Psoas muscle (tissue), 8 donors: ENCODE data around the gene WNT8A. TPM values are rescaled to one million over a fixed set of nuclear protein-coding genes. Genes with fewer than 3 reads are reported as not detected.

Source experiments
- ATAC-seq, 4 donors: fragments of 200-7000 bp; cut with Tn5 transposase; one replicate each; pipeline ENCODE4 v1.9.1; 2020; ENCODE audit warnings: moderate library complexity in 3 of 4, mild to moderate bottlenecking in 2 of 4
- DNase-seq, 2 donors: peaks; one replicate each; pipeline ENCODE4 v3.0.0-alpha.2; 2020
- H3K27ac ChIP-seq: fragments of 200-600 bp; one replicate; pipeline ENCODE4 v1.8.0; 2022
- H3K27me3 ChIP-seq, 3 donors: fragments of 200-600 bp in 1 of 3; one replicate each; pipeline versions ENCODE4 v1.6.1 to v1.8.0; 2013 to 2022; ENCODE audit warnings: low read length in 2 of 3, mild to moderate bottlenecking in 2 of 3, moderate library complexity in 1 of 3; ENCODE audit not compliant: insufficient read depth in 3 of 3
- H3K36me3 ChIP-seq, 2 donors: fragments of 200-600 bp in 1 of 2; one replicate each; pipeline versions ENCODE4 v1.6.1 to v1.8.0; 2013 to 2022; ENCODE audit warnings: low read depth in 1 of 2, mild to moderate bottlenecking in 1 of 2, moderate library complexity in 1 of 2; ENCODE audit not compliant: insufficient read depth in 1 of 2
- H3K4me1 ChIP-seq: fragments of 200-600 bp; one replicate; pipeline ENCODE4 v1.8.0; 2022
- H3K4me3 ChIP-seq: fragments of 200-600 bp; one replicate; pipeline ENCODE4 v1.8.0; 2022; ENCODE audit warnings: mild to moderate bottlenecking
- H3K9me3 ChIP-seq: fragments of 200-600 bp; one replicate; pipeline ENCODE4 v1.8.0; 2022
- WGBS, 3 donors: extraction: QIAGEN DNeasy Blood & Tissue Kit; methylation state at CpG; one replicate each; pipeline versions ENCODE4 v1.1.6 to v1.1.7; 2013; 5-methylcytosine and 5-hydroxymethylcytosine counted together
- intact Hi-C, 2 donors: fragments of 100-400 bp; cut with DNase I; formaldehyde crosslinking; loops; one replicate each; pipeline versions ENCODE4 v1.11.0 to v1.14.2; 2022
- polyA plus RNA-seq, 3 donors: library from polyadenylated mRNA; stranded (reverse); fragments of 200-250 nt; gene quantifications; one replicate each; pipeline ENCODE4 v1.2.3, GENCODE V29; 2013
- total RNA-seq, 4 donors: library from RNA; stranded (reverse); fragmentation: NEBNext Ultra II Directional in 2 of 4; extraction: Animal tissue kit (Norgen Biotek cat#: 25700) in 2 of 4; gene quantifications; one replicate each; pipeline versions ENCODE4 v1.2.1 to v1.2.4, GENCODE V29; 2021 to 2023
- TF ChIP-seq, protein P1 (sequence below): fragments of 200-600 bp; IDR thresholded peaks from one replicate; pipeline ENCODE4 v1.8.0; 2022; ENCODE audit warnings: antibody characterized with exemption
- donor health status: healthy with polysubstance abuse.
- donor health status: DM: no; HTN: no; CAD: no; lungs with moderate emphysema.
- donor health status: Bipolar disorder and iron deficiency.
- donor health status: healthy.
- donor health status: DM: yes; HTN: yes; CAD: no.
- donor health status: DM: no; HTN: no; CAD: no.
- donor health status: DM: no; HTN: no; CAD: no.
- donor health status: DM: yes; HTN: yes; CAD: no.

WNT8A gene
- total and polyA plus RNA-seq, 7 donors, result not detected

DNA sequence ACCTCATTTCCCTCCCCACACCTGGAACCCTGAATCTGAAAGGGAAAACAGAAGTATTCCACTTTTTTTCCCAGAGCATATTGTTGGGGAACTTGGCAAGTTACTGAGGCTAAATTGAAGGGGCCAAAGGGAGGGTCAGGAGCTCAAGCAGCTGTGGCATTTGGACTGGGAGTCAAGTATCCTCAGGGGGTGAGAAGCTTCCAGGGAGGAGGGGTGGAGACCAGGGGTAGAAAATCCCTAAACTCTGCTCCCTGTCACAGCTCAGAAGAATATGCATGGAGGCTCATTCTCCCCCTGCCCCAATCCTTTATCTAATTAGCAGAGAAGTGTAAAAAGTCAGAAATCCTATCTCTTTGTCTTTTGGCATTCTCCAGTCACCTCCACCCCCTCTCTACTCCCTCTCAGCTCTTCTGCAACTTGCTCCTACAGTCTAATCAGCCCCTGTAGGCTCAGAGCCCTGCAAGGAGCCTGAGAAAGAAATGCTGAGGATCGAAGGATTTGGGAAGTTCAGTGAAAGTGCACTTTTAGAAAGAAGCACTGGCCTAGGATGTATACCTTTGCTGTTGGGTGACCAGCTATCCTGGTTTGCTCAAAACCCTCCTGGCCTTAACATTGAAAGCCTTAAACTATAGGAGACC, 5.7 kb upstream of the WNT8A start:
- no peak for ATAC-seq
- H3K27me3 ChIP-seq, result no peaks in the 10 kb centered on the region
- no peaks in the 10 kb centered on the region for H3K4me1 ChIP-seq
- no peak overlapping the region for H3K4me3 ChIP-seq
- H3K9me3 ChIP-seq, result no peaks in the 10 kb centered on the region
- TF ChIP-seq, protein P1, sequence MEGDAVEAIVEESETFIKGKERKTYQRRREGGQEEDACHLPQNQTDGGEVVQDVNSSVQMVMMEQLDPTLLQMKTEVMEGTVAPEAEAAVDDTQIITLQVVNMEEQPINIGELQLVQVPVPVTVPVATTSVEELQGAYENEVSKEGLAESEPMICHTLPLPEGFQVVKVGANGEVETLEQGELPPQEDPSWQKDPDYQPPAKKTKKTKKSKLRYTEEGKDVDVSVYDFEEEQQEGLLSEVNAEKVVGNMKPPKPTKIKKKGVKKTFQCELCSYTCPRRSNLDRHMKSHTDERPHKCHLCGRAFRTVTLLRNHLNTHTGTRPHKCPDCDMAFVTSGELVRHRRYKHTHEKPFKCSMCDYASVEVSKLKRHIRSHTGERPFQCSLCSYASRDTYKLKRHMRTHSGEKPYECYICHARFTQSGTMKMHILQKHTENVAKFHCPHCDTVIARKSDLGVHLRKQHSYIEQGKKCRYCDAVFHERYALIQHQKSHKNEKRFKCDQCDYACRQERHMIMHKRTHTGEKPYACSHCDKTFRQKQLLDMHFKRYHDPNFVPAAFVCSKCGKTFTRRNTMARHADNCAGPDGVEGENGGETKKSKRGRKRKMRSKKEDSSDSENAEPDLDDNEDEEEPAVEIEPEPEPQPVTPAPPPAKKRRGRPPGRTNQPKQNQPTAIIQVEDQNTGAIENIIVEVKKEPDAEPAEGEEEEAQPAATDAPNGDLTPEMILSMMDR, result no peak
- WGBS, 3 donors, result 25 to 33% (median 28%) methylated on average over 1 of the region's 1 CpG
- H3K36me3 ChIP-seq, result no peaks in the 10 kb centered on the region
- intact Hi-C loops, result loop anchor here in 1 of 2 donors (2.0 kb wide), 1 partner anchor 55 kb away; no protein-coding TSS in a partner anchor
- no peak overlapping the region for H3K27ac ChIP-seq
- no peak for DNase-seq

DNA sequence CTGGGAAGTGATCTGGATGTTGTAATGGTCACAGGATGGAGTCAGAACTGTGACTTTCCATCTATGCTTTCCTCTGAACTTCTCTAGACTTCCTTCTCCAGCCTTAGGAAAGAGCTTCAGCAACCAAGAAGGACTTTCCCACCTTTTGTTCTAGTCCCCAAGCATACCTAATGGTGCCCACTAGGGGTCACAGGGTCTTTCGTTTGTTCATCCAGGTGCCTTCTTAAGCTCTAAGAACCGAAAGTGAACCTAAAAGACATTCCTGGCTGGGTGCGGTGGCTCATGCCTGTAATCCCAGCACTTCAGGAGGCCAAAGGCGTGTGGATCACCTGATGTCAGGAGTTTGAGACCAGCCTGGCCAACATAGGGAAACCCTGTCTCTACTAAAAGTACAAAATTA, 1.8 kb upstream of the WNT8A start:
- Histone ChIP-seq H3K9me3 (no peaks in the 10 kb centered on the region), H3K27me3 (no peaks in the 10 kb centered on the region), H3K4me3 (no peak overlapping the region), H3K36me3 (no peaks in the 10 kb centered on the region), H3K27ac (no peak overlapping the region), H3K4me1 (no peaks in the 10 kb centered on the region)
- DNase-seq (no peak), ATAC-seq (no peak)
- WGBS, 3 donors, result 85 to 90% (median 88%) methylated on average over 4 of the region's 4 CpGs
- intact Hi-C loops, result no loop called here
- TF ChIP-seq, protein P1, result no peak

DNA sequence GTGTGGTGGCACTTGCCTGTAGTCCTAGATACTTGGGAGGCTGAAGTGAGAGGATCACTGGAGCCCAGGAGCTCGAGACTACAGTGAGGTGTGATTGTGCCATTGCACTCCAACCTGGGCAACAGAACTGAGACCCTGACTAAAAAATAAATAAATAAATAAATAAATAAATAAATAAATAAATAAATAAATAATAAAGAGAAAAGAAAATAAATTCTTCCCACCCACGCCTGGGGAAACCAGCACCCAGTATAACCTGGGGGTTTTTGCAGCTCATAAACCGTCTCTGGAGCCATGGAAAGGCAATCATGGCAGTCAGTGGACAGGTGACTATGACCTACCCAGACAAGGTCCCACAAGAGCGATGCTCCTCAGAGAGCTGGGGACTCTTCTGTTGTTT, 7.9 kb downstream of the WNT8A start:
- Histone ChIP-seq H3K4me3 (no peak overlapping the region), H3K27ac (no peak overlapping the region), H3K9me3 (no peaks in the 10 kb centered on the region), H3K4me1 (no peaks in the 10 kb centered on the region), H3K36me3 (no peaks in the 10 kb centered on the region), H3K27me3 (no peaks in the 10 kb centered on the region)
- 89 to 91% (median 91%) methylated on average over 4 of the region's 4 CpGs for WGBS, 3 donors
- DNase-seq (no peak), ATAC-seq (no peak)
- intact Hi-C loops, result no loop called here
- TF ChIP-seq, protein P1, result no peak

DNA sequence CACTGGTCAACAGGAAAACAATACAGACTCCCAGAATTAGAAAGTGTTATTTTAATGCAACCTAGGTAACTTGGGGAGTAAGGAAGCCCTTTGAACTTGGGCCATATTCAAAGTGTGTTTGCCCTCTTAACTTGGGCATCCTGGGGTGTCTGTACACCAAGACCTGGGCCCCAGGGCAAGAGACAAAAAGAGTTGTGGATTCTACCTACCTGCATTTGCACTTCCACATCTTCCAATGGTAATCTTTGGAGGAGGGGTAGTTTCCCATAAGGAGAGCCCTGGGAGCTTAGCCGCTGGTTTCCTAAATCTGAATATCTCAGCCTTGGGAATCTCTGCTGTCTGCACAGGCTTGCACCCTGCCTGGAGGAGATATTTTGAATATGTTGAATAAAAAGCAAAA, 8.5 kb downstream of the WNT8A start:
- WGBS, 3 donors, result 60 to 81% (median 78%) methylated on average over 1 of the region's 1 CpG
- TF ChIP-seq, protein P1, result no peak

DNA sequence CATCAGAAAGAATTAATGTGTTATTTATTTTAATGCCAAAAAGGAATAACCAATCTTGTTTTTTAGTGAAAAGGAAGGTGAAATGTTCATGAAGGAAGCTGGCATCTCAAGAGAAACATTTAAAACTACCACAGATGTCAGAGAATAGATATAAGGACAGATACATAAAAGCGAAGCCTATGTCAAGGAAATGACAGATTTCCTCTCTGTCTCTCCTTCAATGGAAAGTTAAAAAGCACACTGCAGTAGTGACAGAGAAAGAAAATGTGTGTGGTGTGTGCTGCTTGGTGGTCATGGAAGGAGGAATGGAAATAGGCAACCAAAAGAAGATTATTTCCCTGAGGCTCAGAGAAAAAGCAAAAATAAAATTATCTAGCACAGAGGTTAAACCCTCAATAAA, 9.2 kb downstream of the WNT8A start:
- no peak overlapping the region for H3K27ac ChIP-seq
- TF ChIP-seq, protein P1, result no peak
- H3K36me3 ChIP-seq, result no peaks in the 10 kb centered on the region
- ATAC-seq (no peak), DNase-seq (no peak)
- intact Hi-C loops, result no loop called here
- WGBS, 3 donors, result 63 to 79% (median 72%) methylated on average over 1 of the region's 1 CpG
- H3K4me3 ChIP-seq, result no peak overlapping the region
- H3K9me3 ChIP-seq, result no peaks in the 10 kb centered on the region
- H3K4me1 ChIP-seq, result no peaks in the 10 kb centered on the region
- peaks cover 0 to 6% (median 0%) of the 10 kb centered on the region in 3 donors for H3K27me3 ChIP-seq

More for the DNA sequence above, 8.5 kb downstream of the WNT8A start:
- ATAC-seq (no peak), DNase-seq (no peak)
- intact Hi-C loops, result no loop called here
- no peaks in the 10 kb centered on the region for H3K9me3 ChIP-seq
- H3K4me1 ChIP-seq, result no peaks in the 10 kb centered on the region
- H3K27ac ChIP-seq, result no peak overlapping the region
- H3K4me3 ChIP-seq, result no peak overlapping the region
- peaks cover 0 to 2% (median 0%) of the 10 kb centered on the region in 3 donors for H3K27me3 ChIP-seq
- no peaks in the 10 kb centered on the region for H3K36me3 ChIP-seq
